SH-SY5Y (cell line): Measurements from ENCODE around the gene DCLRE1C.

Experiments
- GATA2 ChIP-seq: IDR thresholded peaks from 2 replicates; pipeline ENCODE4 v1.6.1; 2011; ENCODE audit warnings: mild to moderate bottlenecking, low read depth, low read length
- GATA3 ChIP-seq: IDR thresholded peaks from 2 replicates; pipeline ENCODE4 v1.6.1; 2011; ENCODE audit warnings: low read depth, mild to moderate bottlenecking, low read length, moderate library complexity

DNA sequence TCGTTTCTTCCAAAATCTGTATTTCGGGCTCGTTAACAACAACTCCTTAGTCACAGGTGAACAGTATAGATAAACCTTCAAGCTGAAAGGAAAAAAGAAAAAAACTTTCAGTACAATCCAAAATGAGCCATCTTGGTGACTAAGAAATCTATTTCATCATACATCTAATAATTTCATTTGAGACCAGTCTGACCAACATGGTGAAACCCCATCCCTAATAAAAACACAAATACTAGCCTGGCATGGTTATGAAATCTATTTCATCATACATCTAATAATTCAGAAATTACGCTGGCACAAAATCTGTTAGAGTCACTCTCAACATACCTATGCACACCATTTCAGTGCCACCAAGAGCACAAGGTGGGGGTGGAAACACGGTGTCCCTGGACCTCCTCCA, 8.8 kb downstream of the DCLRE1C start:
- TF ChIP-seq GATA3 (no peak), GATA2 (no peak)
